22Rv1 (cell line): ENCODE results near the gene DOC2A.

Source experiments
- CTCF ChIP-seq: fragments of 450-650 bp; IDR thresholded peaks from 2 replicates; pipeline ENCODE4 v1.5.1; 2017; ENCODE audit warnings: mild to moderate bottlenecking
- ZFX ChIP-seq: fragments of 450-650 bp; IDR thresholded peaks from 2 replicates; pipeline ENCODE4 v1.6.1; 2017; ENCODE audit warnings: antibody characterized with exemption, borderline replicate concordance

GRCh38 chr16:29959293-29959692, 51.5 kb downstream of the DOC2A start:
- TF ChIP-seq CTCF: no peak
- TF ChIP-seq ZFX: no peak
